Karpas-422 (cell line): ENCODE data around the gene ATP9B. TPM values are rescaled to one million over a fixed set of nuclear protein-coding genes. Genes with fewer than 3 reads are reported as not detected.

ENCODE experiments used
- DNase-seq: peaks from one replicate; pipeline ENCODE4 v3.0.0-alpha.2; 2015
- H2AFZ ChIP-seq: fragments of 200-600 bp; sonication (generic); 2 replicates; pipeline ENCODE4 v1.6.1; 2014; ENCODE audit warnings: antibody characterized with exemption, low read length, mixed read lengths
- H3K27ac ChIP-seq: fragments of 200-600 bp; sonication (generic); 2 replicates; pipeline ENCODE4 v1.5.1; 2014; ENCODE audit warnings: mild to moderate bottlenecking, low read length, moderate library complexity
- H3K27me3 ChIP-seq: fragments of 200-600 bp; sonication (generic); 2 replicates; pipeline ENCODE4 v1.6.1; 2014; ENCODE audit warnings: low read length, mixed read lengths
- H3K36me3 ChIP-seq: fragments of 200-600 bp; sonication (generic); 2 replicates; pipeline ENCODE4 v1.6.1; 2014; ENCODE audit warnings: low read length, mixed read lengths; ENCODE audit not compliant: insufficient read depth
- H3K4me1 ChIP-seq: fragments of 200-600 bp; sonication (generic); 2 replicates; pipeline ENCODE4 v1.6.1; 2014; ENCODE audit warnings: mild to moderate bottlenecking, low read length, mixed read lengths
- H3K4me2 ChIP-seq: fragments of 200-600 bp; sonication (generic); 2 replicates; pipeline ENCODE4 v1.6.1; 2014; ENCODE audit warnings: low read length, low read depth, mild to moderate bottlenecking; ENCODE audit not compliant: poor library complexity, severe bottlenecking
- H3K4me3 ChIP-seq: fragments of 200-600 bp; sonication (generic); 2 replicates; pipeline ENCODE4 v1.5.1; 2014; ENCODE audit warnings: mild to moderate bottlenecking, antibody characterized with exemption, low read length, mixed read lengths
- H3K79me2 ChIP-seq: fragments of 200-600 bp; sonication (generic); 2 replicates; pipeline ENCODE4 v1.6.1; 2014; ENCODE audit warnings: mild to moderate bottlenecking, low read length, mixed read lengths
- H3K9ac ChIP-seq: fragments of 200-600 bp; sonication (generic); 2 replicates; pipeline ENCODE4 v1.6.0; 2014; ENCODE audit warnings: low read length
- H3K9me2 ChIP-seq: fragments of 200-600 bp; sonication (generic), shearing (Covaris generic); replicated peaks from 2 replicates; pipeline ENCODE4 v1.6.0; 2014; ENCODE audit warnings: mild to moderate bottlenecking, low read length, moderate library complexity; ENCODE audit not compliant: insufficient read depth
- H3K9me3 ChIP-seq: fragments of 300-700, 200-600 bp; sonication (generic); 2 replicates; pipeline ENCODE4 v1.6.1; 2014; ENCODE audit warnings: low read length, mixed read lengths
- H4K20me1 ChIP-seq: fragments of 200-600 bp; sonication (generic); 2 replicates; pipeline ENCODE4 v1.6.1; 2014; ENCODE audit warnings: mild to moderate bottlenecking, antibody characterized with exemption, low read length, low read depth; ENCODE audit not compliant: insufficient read depth
- total RNA-seq: library from RNA; depleted of rRNA; stranded (reverse); fragments of >200 nt; shearing (Covaris generic); gene quantifications from 2 replicates; pipeline ENCODE4 v1.2.3, GENCODE V29; 2014; ENCODE audit warnings: low replicate concordance

Gene ATP9B
- total RNA-seq, 1 experiment from 2014 or later: 65.1 TPM

DNA sequence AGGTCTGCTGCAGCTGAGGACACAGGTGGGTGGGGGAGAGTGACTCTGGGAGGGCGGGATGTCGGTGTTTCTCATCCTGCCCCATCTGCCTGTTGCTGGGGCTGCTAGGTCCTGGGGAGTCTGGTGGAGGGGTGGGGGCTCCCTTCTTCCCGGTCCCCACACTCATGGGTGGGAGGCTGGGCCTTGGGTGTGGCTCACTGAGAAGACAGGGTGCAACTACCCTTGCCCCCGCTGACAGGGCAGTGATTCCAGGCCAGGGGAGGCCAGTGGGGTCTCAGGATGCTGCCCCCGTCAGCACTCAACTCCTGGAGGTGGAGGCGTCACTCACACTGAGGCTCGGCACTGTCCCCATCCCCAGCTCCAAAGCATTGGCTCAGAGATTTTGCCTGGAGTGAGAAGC, 318.8 kb downstream of the ATP9B start:
- Histone ChIP-seq H3K9ac (no peak overlapping the region), H3K4me1 (peaks cover 4% of the 10 kb centered on the region), H3K4me2 (no peak overlapping the region), H3K9me2 (no peaks in the 10 kb centered on the region), H3K4me3 (no peak overlapping the region), H3K9me3 (no peaks in the 10 kb centered on the region), H2AFZ (no peak overlapping the region), H4K20me1 (no peaks in the 10 kb centered on the region; the same call in 1 of the 2 replicates), H3K27me3 (peaks cover 2% of the 10 kb centered on the region; the same call in 1 of the 2 replicates), H3K36me3 (no peaks in the 10 kb centered on the region), H3K79me2 (no peaks in the 10 kb centered on the region), H3K27ac (no peak overlapping the region)
- DNase-seq: no peak

GRCh38 chr18:79389689-79390088, 320.5 kb downstream of the ATP9B start:
- Histone ChIP-seq H3K9ac (no peak overlapping the region), H3K9me3 (no peaks in the 10 kb centered on the region), H3K9me2 (no peaks in the 10 kb centered on the region), H3K4me1 (peaks cover 20% of the 10 kb centered on the region), H3K4me3 (no peak overlapping the region), H3K4me2 (no peak overlapping the region), H3K79me2 (no peaks in the 10 kb centered on the region), H3K36me3 (no peaks in the 10 kb centered on the region), H3K27ac (no peak overlapping the region), H4K20me1 (no peaks in the 10 kb centered on the region; the same call in 1 of the 2 replicates), H3K27me3 (peaks cover 2% of the 10 kb centered on the region; the same call in 1 of the 2 replicates), H2AFZ (no peak overlapping the region)
- DNase-seq: no peak

DNA sequence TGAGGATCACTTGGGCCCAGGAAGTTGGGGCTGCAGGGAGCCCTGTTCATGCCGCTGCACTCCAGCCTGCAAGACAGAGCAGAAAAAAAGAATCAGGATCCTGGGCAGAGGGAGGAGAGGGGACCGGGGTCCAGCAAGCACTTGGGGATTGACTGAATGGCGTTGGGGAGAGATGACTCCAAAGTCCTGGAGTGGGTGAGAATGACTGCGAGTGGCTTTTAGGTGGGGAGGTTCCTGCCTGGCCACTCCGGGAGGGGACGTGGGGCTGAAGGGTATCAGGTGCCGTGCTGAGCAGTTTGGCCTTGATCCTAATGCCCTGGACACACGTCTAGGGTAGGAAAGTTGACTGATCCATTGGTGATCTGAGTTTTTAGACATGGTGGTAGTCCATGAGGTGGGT, 323.0 kb downstream of the ATP9B start:
- H2AFZ ChIP-seq: no peak overlapping the region
- H3K9me3 ChIP-seq: no peaks in the 10 kb centered on the region
- H3K27ac ChIP-seq: no peak overlapping the region
- H3K4me1 ChIP-seq: peaks cover 33% of the 10 kb centered on the region
- peaks cover 8% of the 10 kb centered on the region for H3K79me2 ChIP-seq
- peaks cover 2% of the 10 kb centered on the region; the same call in 1 of the 2 replicates for H3K27me3 ChIP-seq
- H3K9me2 ChIP-seq: no peaks in the 10 kb centered on the region
- H3K36me3 ChIP-seq: no peaks in the 10 kb centered on the region; the same call in 1 of the 2 replicates
- H4K20me1 ChIP-seq: peaks cover under 1% of the 10 kb centered on the region; the same call in 1 of the 2 replicates
- no peak overlapping the region for H3K4me2 ChIP-seq
- no peak overlapping the region for H3K4me3 ChIP-seq
- no peak for DNase-seq
- H3K9ac ChIP-seq: no peak overlapping the region

- peak overlapping the region; percentile 76 for H3K4me2 ChIP-seq
Observed at GRCh38 chr18:79393181-79393634, 324.0 kb downstream of the ATP9B start.

GRCh38 chr18:79393635-79394533, 324.7 kb downstream of the ATP9B start:
- H3K27me3 ChIP-seq: peaks cover 2% of the 10 kb centered on the region; the same call in 1 of the 2 replicates
- no peak overlapping the region for H3K27ac ChIP-seq
- peak overlapping the region; percentile 76 for H3K4me2 ChIP-seq
- peaks cover 8% of the 10 kb centered on the region; the same call in 1 of the 2 replicates for H3K36me3 ChIP-seq
- peaks cover 6% of the 10 kb centered on the region; the same call in 1 of the 2 replicates for H4K20me1 ChIP-seq
- no peaks in the 10 kb centered on the region for H3K9me2 ChIP-seq
- H3K9ac ChIP-seq: peak overlapping the region; percentile 49
- H2AFZ ChIP-seq: 0 out of 2 replicates have a peak overlapping the region, but pooled peaks have one; percentile 28
- H3K79me2 ChIP-seq: peaks cover 23% of the 10 kb centered on the region
- peak; percentile 68 for DNase-seq
- no peaks in the 10 kb centered on the region for H3K9me3 ChIP-seq
- H3K4me1 ChIP-seq: peaks cover 50% of the 10 kb centered on the region
- H3K4me3 ChIP-seq: peak overlapping the region; percentile 63

More at GRCh38 chr18:79393181-79393634, 324.0 kb downstream of the ATP9B start:
- H3K79me2 ChIP-seq: peaks cover 17% of the 10 kb centered on the region
- H3K27ac ChIP-seq: no peak overlapping the region
- H3K9me2 ChIP-seq: no peaks in the 10 kb centered on the region
- peak overlapping the region; percentile 49 for H3K9ac ChIP-seq
- no peaks in the 10 kb centered on the region for H3K9me3 ChIP-seq
- peaks cover 43% of the 10 kb centered on the region for H3K4me1 ChIP-seq
- H2AFZ ChIP-seq: no peak overlapping the region
- peaks cover 2% of the 10 kb centered on the region; the same call in 1 of the 2 replicates for H3K27me3 ChIP-seq
- peak overlapping the region; percentile 63 for H3K4me3 ChIP-seq
- H4K20me1 ChIP-seq: peaks cover 6% of the 10 kb centered on the region; the same call in 1 of the 2 replicates
- DNase-seq: peak; percentile 55
- peaks cover 8% of the 10 kb centered on the region; the same call in 1 of the 2 replicates for H3K36me3 ChIP-seq

- peak overlapping the region; percentile 49 for H3K9ac ChIP-seq
Observed at GRCh38 chr18:79394534-79395307, 325.5 kb downstream of the ATP9B start.

GRCh38 chr18:79395308-79395640, 326.1 kb downstream of the ATP9B start:
- H3K9me2 ChIP-seq: no peaks in the 10 kb centered on the region
- peaks cover 6% of the 10 kb centered on the region; the same call in 1 of the 2 replicates for H4K20me1 ChIP-seq
- H3K9me3 ChIP-seq: no peaks in the 10 kb centered on the region
- H3K4me2 ChIP-seq: peak overlapping the region; percentile 76
- DNase-seq: no peak
- H3K4me3 ChIP-seq: peak overlapping the region; percentile 63; the same call in 1 of the 2 replicates
- H3K4me1 ChIP-seq: peaks cover 57% of the 10 kb centered on the region
- H3K27me3 ChIP-seq: peaks cover 2% of the 10 kb centered on the region; the same call in 1 of the 2 replicates
- H3K36me3 ChIP-seq: peaks cover 8% of the 10 kb centered on the region; the same call in 1 of the 2 replicates
- peaks cover 34% of the 10 kb centered on the region for H3K79me2 ChIP-seq
- H2AFZ ChIP-seq: no peak overlapping the region
- no peak overlapping the region for H3K27ac ChIP-seq
- peak overlapping the region; percentile 49; the same call in 1 of the 2 replicates for H3K9ac ChIP-seq

More at GRCh38 chr18:79394534-79395307, 325.5 kb downstream of the ATP9B start:
- Histone ChIP-seq H3K4me1 (peaks cover 57% of the 10 kb centered on the region), H3K9me2 (no peaks in the 10 kb centered on the region), H3K27me3 (peaks cover 2% of the 10 kb centered on the region; the same call in 1 of the 2 replicates), H2AFZ (no peak overlapping the region; the same call in 1 of the 2 replicates), H3K4me2 (peak overlapping the region; percentile 76), H3K36me3 (peaks cover 8% of the 10 kb centered on the region; the same call in 1 of the 2 replicates), H4K20me1 (peaks cover 6% of the 10 kb centered on the region; the same call in 1 of the 2 replicates), H3K27ac (no peak overlapping the region), H3K79me2 (peaks cover 32% of the 10 kb centered on the region), H3K4me3 (peak overlapping the region; percentile 63), H3K9me3 (no peaks in the 10 kb centered on the region)
- peak; percentile 71 for DNase-seq
